ENCODE results near the gene DISC1.
"Not testable (repeated sequence)": the region's sequence is repeated elsewhere in the genome, so short reads cannot be mapped to it uniquely, and the experiment has no call there.

The DISC1 gene

GRCh38 chr1:231613419-231614349, 12.9 kb upstream of the DISC1 start:
- no peak overlapping the region for H3K4me3 ChIP-seq (ENCODE audit: low read length)
- TF ChIP-seq, protein P1, sequence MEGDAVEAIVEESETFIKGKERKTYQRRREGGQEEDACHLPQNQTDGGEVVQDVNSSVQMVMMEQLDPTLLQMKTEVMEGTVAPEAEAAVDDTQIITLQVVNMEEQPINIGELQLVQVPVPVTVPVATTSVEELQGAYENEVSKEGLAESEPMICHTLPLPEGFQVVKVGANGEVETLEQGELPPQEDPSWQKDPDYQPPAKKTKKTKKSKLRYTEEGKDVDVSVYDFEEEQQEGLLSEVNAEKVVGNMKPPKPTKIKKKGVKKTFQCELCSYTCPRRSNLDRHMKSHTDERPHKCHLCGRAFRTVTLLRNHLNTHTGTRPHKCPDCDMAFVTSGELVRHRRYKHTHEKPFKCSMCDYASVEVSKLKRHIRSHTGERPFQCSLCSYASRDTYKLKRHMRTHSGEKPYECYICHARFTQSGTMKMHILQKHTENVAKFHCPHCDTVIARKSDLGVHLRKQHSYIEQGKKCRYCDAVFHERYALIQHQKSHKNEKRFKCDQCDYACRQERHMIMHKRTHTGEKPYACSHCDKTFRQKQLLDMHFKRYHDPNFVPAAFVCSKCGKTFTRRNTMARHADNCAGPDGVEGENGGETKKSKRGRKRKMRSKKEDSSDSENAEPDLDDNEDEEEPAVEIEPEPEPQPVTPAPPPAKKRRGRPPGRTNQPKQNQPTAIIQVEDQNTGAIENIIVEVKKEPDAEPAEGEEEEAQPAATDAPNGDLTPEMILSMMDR (conservative IDR thresholded peaks at IDR 0.05; ENCODE audit: low read depth, low read length), result no peak
- no peak for DNase-seq (ENCODE audit: low read depth)

DNA sequence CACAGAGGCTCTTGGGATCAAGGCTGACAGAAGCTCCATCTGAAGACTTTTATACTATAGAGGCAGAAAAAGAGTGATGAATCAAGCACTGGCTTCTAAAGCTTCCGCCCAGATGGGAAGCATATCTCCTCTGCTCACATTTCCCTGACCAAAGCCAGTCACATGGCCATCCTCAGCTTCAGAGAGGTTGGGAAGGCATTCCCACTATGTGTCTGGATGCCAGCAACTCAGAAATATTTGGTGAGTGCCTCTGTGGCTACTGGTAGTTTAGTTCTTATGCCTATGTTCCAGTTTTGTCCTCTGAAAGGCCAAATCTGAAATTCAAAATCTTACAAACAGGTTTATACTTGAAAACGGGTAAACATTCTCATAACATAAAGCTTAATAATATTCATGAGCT, 9.9 kb upstream of the DISC1 start:
- no peak for DNase-seq (ENCODE audit: low read depth)
- no peak overlapping the region for H3K4me3 ChIP-seq (ENCODE audit: low read length)
- TF ChIP-seq, protein P1 (conservative IDR thresholded peaks at IDR 0.05; ENCODE audit: low read depth, low read length), result no peak

- no peak overlapping the region for H3K4me3 ChIP-seq (ENCODE audit: low read length)
- no peak for DNase-seq (ENCODE audit: low read depth)
- TF ChIP-seq, protein P1 (conservative IDR thresholded peaks at IDR 0.05; ENCODE audit: low read depth, low read length), result no peak
Observed at GRCh38 chr1:231618609-231619256, 7.9 kb upstream of the DISC1 start.

- TF ChIP-seq, protein P1 (conservative IDR thresholded peaks at IDR 0.05; ENCODE audit: low read depth, low read length), result no peak
- DNase-seq (ENCODE audit: low read depth), result no peak
- no peak overlapping the region for H3K4me3 ChIP-seq (ENCODE audit: low read length)
Observed at GRCh38 chr1:231619257-231619634, 7.3 kb upstream of the DISC1 start.

GRCh38 chr1:231625042-231625441, 1.5 kb upstream of the DISC1 start:
- not testable (repeated sequence) for DNase-seq (ENCODE audit: low read depth); H3K4me3 ChIP-seq (ENCODE audit: low read length)

GRCh38 chr1:231625975-231626534, 535 bp upstream of the DISC1 start:
- TF ChIP-seq, protein P1 (conservative IDR thresholded peaks at IDR 0.05; ENCODE audit: low read depth, low read length), result no peak
- no peak for DNase-seq (ENCODE audit: low read depth)
- H3K4me3 ChIP-seq (ENCODE audit: low read length), result peak overlapping the region; percentile 78

- no peak for DNase-seq (ENCODE audit: low read depth)
- peak overlapping the region; percentile 78 for H3K4me3 ChIP-seq (ENCODE audit: low read length)
- TF ChIP-seq, protein P1 (conservative IDR thresholded peaks at IDR 0.05; ENCODE audit: low read depth, low read length), result no peak
Observed at GRCh38 chr1:231626951-231627614, 493 bp downstream of the DISC1 start.

Measured in retinal pigment epithelial cell (primary cell).